Common myeloid progenitor, CD34-positive (primary cell): Measurements from ENCODE around the gene SUGT1.

Experiments used
- CTCF ChIA-PET: fragments of 350-600 bp; sonication (Branson Sonifier 250); formaldehyde crosslinking; loops from one replicate; lab custom pipeline; 2021; ENCODE audit warnings: antibody characterized with exemption; lab: Charles Lee
- POLR2A ChIA-PET: fragments of 350-600 bp; sonication (Branson Sonifier 250); formaldehyde crosslinking; loops from one replicate; lab custom pipeline; 2021; ENCODE audit warnings: antibody characterized with exemption; lab: Charles Lee
- DNase-seq, 3 donors: peaks; one replicate each; pipeline versions ENCODE4 v3.0.0 to v3.0.0-alpha.2; 2013
- H3K27ac ChIP-seq, 2 experiments: 1 replicate in 1 of 2; 2 replicates in 1 of 2; pipeline ENCODE4 v1.7.0; 2013; ENCODE audit warnings: inconsistent platforms in 2 of 2, low read length in 2 of 2, mild to moderate bottlenecking in 2 of 2, low read depth in 1 of 2, moderate library complexity in 1 of 2; ENCODE audit not compliant: severe bottlenecking in 2 of 2, insufficient read depth in 1 of 2, poor library complexity in 1 of 2
- H3K27me3 ChIP-seq, 5 experiments: replicated peaks in 2 of 5; 1 replicate in 3 of 5; 2 replicates in 2 of 5; pipeline versions ENCODE4 v1.6.1 to v1.7.0; 2013; ENCODE audit warnings: low read length in 4 of 5, mild to moderate bottlenecking in 2 of 5, moderate library complexity in 2 of 5, inconsistent platforms in 1 of 5; ENCODE audit not compliant: insufficient read depth in 5 of 5, control insufficient read depth in 4 of 5
- H3K36me3 ChIP-seq, 4 experiments: 1 replicate in 2 of 4; 2 replicates in 2 of 4; pipeline versions ENCODE4 v1.6.1 to v1.7.0; 2013; ENCODE audit warnings: low read length in 3 of 4, control low read depth in 1 of 4, mild to moderate bottlenecking in 1 of 4; ENCODE audit not compliant: control insufficient read depth in 4 of 4, insufficient read depth in 4 of 4
- H3K4me1 ChIP-seq, 4 experiments: 1 replicate in 3 of 4; 2 replicates in 1 of 4; pipeline versions ENCODE4 v1.6.1 to v1.7.1; 2013; ENCODE audit warnings: low read length in 3 of 4, mild to moderate bottlenecking in 3 of 4, control low read depth in 1 of 4, inconsistent platforms in 1 of 4, moderate library complexity in 1 of 4; ENCODE audit not compliant: control insufficient read depth in 4 of 4, insufficient read depth in 4 of 4; ENCODE audit errors: control extremely low read depth in 1 of 4
- H3K4me3 ChIP-seq, 7 experiments: 1 replicate in 4 of 7; 2 replicates in 3 of 7; pipeline versions ENCODE4 v1.5.1 to v1.7.0; 2013; ENCODE audit warnings: mild to moderate bottlenecking in 7 of 7, low read length in 6 of 7, moderate library complexity in 6 of 7, inconsistent platforms in 2 of 7, low read depth in 2 of 7, control low read depth in 1 of 7; ENCODE audit not compliant: insufficient read depth in 4 of 7, control insufficient read depth in 1 of 7; ENCODE audit errors: extremely low read depth in 1 of 7
- H3K9me3 ChIP-seq, 5 experiments: 1 replicate in 4 of 5; 2 replicates in 1 of 5; pipeline versions ENCODE4 v1.6.1 to v1.7.1; 2013; ENCODE audit warnings: low read length in 4 of 5, mild to moderate bottlenecking in 2 of 5, inconsistent platforms in 1 of 5, low read depth in 1 of 5, moderate library complexity in 1 of 5; ENCODE audit not compliant: control insufficient read depth in 4 of 5, insufficient read depth in 2 of 5; ENCODE audit errors: control extremely low read depth in 1 of 5
- WGBS: methylation state at CpG from one replicate; pipeline ENCODE4 v1.1.5; 2013; ENCODE audit not compliant: insufficient coverage; 5-methylcytosine and 5-hydroxymethylcytosine counted together

The SUGT1 gene

GRCh38 chr13:52738719-52739467 lies 86.3 kb downstream of the SUGT1 start:
- H3K36me3 ChIP-seq: no peaks in the 10 kb centered on the region
- H3K4me1 ChIP-seq: peaks cover 0 to 16% (median 9%) of the 10 kb centered on the region in 4 experiments
- ChIA-PET POLR2A (no interaction called here), CTCF (interaction anchor here (0.6 to 6.3 kb wide), 23 partner anchors 9 to 125 kb away, joined by 3 to 32 read pairs (median 4); partner anchors contain the start of gene SUGT1)
- 12% methylated on average over 56 of the region's 75 CpGs for WGBS
- peaks cover 0 to 4% (median 0%) of the 10 kb centered on the region in 5 experiments for H3K9me3 ChIP-seq
- no peak overlapping the region for H3K27ac ChIP-seq
- peak overlapping the region; percentile 34 to 84 (median 62) for H3K4me3 ChIP-seq
- DNase-seq: peak; percentile 58 to 75 (median 68)
- H3K27me3 ChIP-seq: peaks cover 0 to 22% (median 18%) of the 10 kb centered on the region in 5 experiments

- H3K27ac ChIP-seq: no peak within 1 kb of the TSS
- H3K4me1 ChIP-seq: peaks cover 0 to 16% (median 9%) of the 10 kb centered on the region in 4 experiments
- ChIA-PET CTCF (interaction anchor here (0.6 to 6.3 kb wide), 19 partner anchors 12 to 123 kb away, joined by 3 to 32 read pairs (median 4); partner anchors contain the start of gene SUGT1), POLR2A (no interaction called here)
- 9% methylated on average over 21 of the region's 34 CpGs for WGBS
- H3K9me3 ChIP-seq: peaks cover 0 to 4% (median 0%) of the 10 kb centered on the region in 5 experiments
- no peak for DNase-seq
- H3K36me3 ChIP-seq: no peaks in the 10 kb centered on the region
- peaks cover 0 to 22% (median 18%) of the 10 kb centered on the region in 5 experiments for H3K27me3 ChIP-seq
- peak within 1 kb of the TSS; percentile 34 to 84 (median 62) for H3K4me3 ChIP-seq
Measured at GRCh38 chr13:52739468-52740071, 86.9 kb downstream of the SUGT1 start, which contains the start of gene CNMD. Gene CNMD (minus strand): TSS chr13:52739820. CDS start chr13:52739701, 119 bp downstream.

GRCh38 chr13:52743569-52743968 lies 90.9 kb downstream of the SUGT1 start:
- no peak overlapping the region for H3K4me3 ChIP-seq
- peaks cover 0 to 23% (median 16%) of the 10 kb centered on the region in 5 experiments for H3K27me3 ChIP-seq
- no peak overlapping the region for H3K27ac ChIP-seq
- 83% methylated on average over 1 of the region's 1 CpG for WGBS
- H3K4me1 ChIP-seq: peaks cover 0 to 14% (median 8%) of the 10 kb centered on the region in 4 experiments
- DNase-seq: no peak
- H3K36me3 ChIP-seq: no peaks in the 10 kb centered on the region
- ChIA-PET POLR2A (interaction anchor here (0.7 kb wide), 1 partner anchor 54 kb away, joined by 3 read pairs; no protein-coding TSS in a partner anchor), CTCF (interaction anchor here (1.3 to 2.2 kb wide), 3 partner anchors 65 to 149 kb away, joined by 3 to 6 read pairs (median 4); no protein-coding TSS in a partner anchor)
- peaks cover 0 to 4% (median 0%) of the 10 kb centered on the region in 5 experiments for H3K9me3 ChIP-seq

- 100% methylated on average over 2 of the region's 3 CpGs for WGBS
- Histone ChIP-seq H3K27ac (no peak overlapping the region), H3K4me1 (peaks cover 0 to 10% (median 6%) of the 10 kb centered on the region in 4 experiments), H3K27me3 (peaks cover 0 to 23% (median 16%) of the 10 kb centered on the region in 5 experiments), H3K36me3 (no peaks in the 10 kb centered on the region), H3K9me3 (peaks cover 0 to 4% (median 0%) of the 10 kb centered on the region in 5 experiments), H3K4me3 (no peak overlapping the region)
- ChIA-PET CTCF (interaction anchor here (1.1 to 2.2 kb wide), 4 partner anchors 9 to 149 kb away, joined by 3 to 6 read pairs (median 4); no protein-coding TSS in a partner anchor), POLR2A (no interaction called here)
- peak; percentile 6 to 33 (median 29) for DNase-seq
Measured at GRCh38 chr13:52743988-52744387, 91.4 kb downstream of the SUGT1 start.

- CTCF ChIA-PET: interaction anchor here (1.1 to 1.4 kb wide), 3 partner anchors 10 to 223 kb away, joined by 3 to 4 read pairs (median 4); no protein-coding TSS in a partner anchor
- H3K4me3 ChIP-seq: no peak overlapping the region
- H3K27me3 ChIP-seq: peaks cover 0 to 17% (median 7%) of the 10 kb centered on the region in 5 experiments
- POLR2A ChIA-PET: no interaction called here
- H3K27ac ChIP-seq: no peak overlapping the region
- peaks cover 0 to 4% (median 0%) of the 10 kb centered on the region in 5 experiments for H3K9me3 ChIP-seq
- no peaks in the 10 kb centered on the region for H3K36me3 ChIP-seq
- 87% methylated on average over 5 of the region's 6 CpGs for WGBS
- DNase-seq: no peak
- H3K4me1 ChIP-seq: peaks cover 0 to under 1% (median 0%) of the 10 kb centered on the region in 4 experiments
Measured at GRCh38 chr13:52744842-52745375, 92.3 kb downstream of the SUGT1 start.

GRCh38 chr13:52746141-52746540 lies 93.5 kb downstream of the SUGT1 start:
- ChIA-PET POLR2A (no interaction called here), CTCF (interaction anchor here (0.6 to 1.5 kb wide), 2 partner anchors 142 to 222 kb away, joined by 4 read pairs; no protein-coding TSS in a partner anchor)
- Histone ChIP-seq H3K27ac (no peak overlapping the region), H3K4me3 (no peak overlapping the region), H3K4me1 (no peaks in the 10 kb centered on the region), H3K36me3 (no peaks in the 10 kb centered on the region), H3K9me3 (peaks cover 0 to 4% (median 0%) of the 10 kb centered on the region in 5 experiments), H3K27me3 (peaks cover 0 to 6% (median under 1%) of the 10 kb centered on the region in 5 experiments)
- 100% methylated on average over 1 of the region's 3 CpGs for WGBS
- DNase-seq: no peak
